ENCODE data around the gene LBHD2. TPM values are rescaled to one million over a fixed set of nuclear protein-coding genes. Genes with fewer than 3 reads are reported as not detected.
"Not testable (repeated sequence)": the region's sequence is repeated elsewhere in the genome, so short reads cannot be mapped to it uniquely, and the experiment has no call there.

Gene LBHD2
- total and polyA plus RNA-seq, 4 donors: 0.44 to 2.1 (median 1.2) TPM; not detected in 1

- Histone ChIP-seq H3K4me1 (ENCODE audit: control insufficient read depth, insufficient read depth, low read length) (peaks cover 27% of the 10 kb centered on the region), H3K27ac (ENCODE audit: low read depth, low read length) (no peak overlapping the region), H3K36me3 (ENCODE audit: control insufficient read depth, insufficient read depth, low read length) (no peaks in the 10 kb centered on the region), H3K9me3 (ENCODE audit: control insufficient read depth, insufficient read depth, low read length) (no peaks in the 10 kb centered on the region), H3K27me3 (ENCODE audit: control insufficient read depth, insufficient read depth, low read length) (peaks cover 10% of the 10 kb centered on the region), H3K4me3 (ENCODE audit: low read depth, low read length) (no peak overlapping the region)
- 50% methylated on average over 7 of the region's 10 CpGs for WGBS (ENCODE audit: insufficient coverage)
- peak in 1 of 6 donors; percentile 51 for DNase-seq (ENCODE audit: low read depth in 4 of 6, low spot score in 6 of 6)
These were observed 34.1 kb downstream of the LBHD2 start for GRCh38 chr14:103118018-103118662.

GRCh38 chr14:103118663-103119404 is 34.8 kb downstream of the LBHD2 start:
- no peak for DNase-seq (ENCODE audit: low read depth in 4 of 6, low spot score in 6 of 6)
- Histone ChIP-seq H3K27me3 (ENCODE audit: control insufficient read depth, insufficient read depth, low read length) (peaks cover 13% of the 10 kb centered on the region), H3K4me1 (ENCODE audit: control insufficient read depth, insufficient read depth, low read length) (peaks cover 34% of the 10 kb centered on the region), H3K4me3 (ENCODE audit: low read depth, low read length) (no peak overlapping the region), H3K27ac (ENCODE audit: low read depth, low read length) (no peak overlapping the region), H3K9me3 (ENCODE audit: control insufficient read depth, insufficient read depth, low read length) (no peaks in the 10 kb centered on the region), H3K36me3 (ENCODE audit: control insufficient read depth, insufficient read depth, low read length) (no peaks in the 10 kb centered on the region)
- 72% methylated on average over 7 of the region's 9 CpGs for WGBS (ENCODE audit: insufficient coverage)

DNA sequence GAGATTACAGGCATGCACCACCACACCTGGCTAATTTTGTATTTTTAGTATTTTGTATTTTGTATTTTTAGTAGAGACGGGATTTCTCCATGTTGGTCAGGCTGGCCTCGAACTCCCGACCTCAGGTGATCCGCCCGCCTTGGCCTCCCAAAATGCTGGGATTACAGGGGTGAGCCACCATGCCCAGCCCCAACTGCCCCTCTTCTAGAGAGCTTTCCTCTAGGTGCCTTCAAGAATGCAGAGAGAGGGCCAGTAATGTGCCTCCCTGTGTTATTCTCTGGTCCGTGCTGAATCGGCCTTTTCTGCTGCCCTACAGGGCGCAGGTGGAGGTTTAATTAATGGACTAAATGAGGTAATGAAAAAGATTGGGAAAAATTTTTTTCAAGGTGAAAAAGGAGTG is 35.5 kb downstream of the LBHD2 start:
- H3K4me3 ChIP-seq (ENCODE audit: low read depth, low read length); DNase-seq (ENCODE audit: low read depth in 4 of 6, low spot score in 6 of 6); H3K9me3 ChIP-seq (ENCODE audit: control insufficient read depth, insufficient read depth, low read length); H3K36me3 ChIP-seq (ENCODE audit: control insufficient read depth, insufficient read depth, low read length); H3K27ac ChIP-seq (ENCODE audit: low read depth, low read length): not testable (repeated sequence)
- WGBS (ENCODE audit: insufficient coverage): 100% methylated on average over 2 of the region's 8 CpGs
- peaks cover 41% of the 10 kb centered on the region for H3K4me1 ChIP-seq (ENCODE audit: control insufficient read depth, insufficient read depth, low read length)
- H3K27me3 ChIP-seq (ENCODE audit: control insufficient read depth, insufficient read depth, low read length): peaks cover 20% of the 10 kb centered on the region

DNA sequence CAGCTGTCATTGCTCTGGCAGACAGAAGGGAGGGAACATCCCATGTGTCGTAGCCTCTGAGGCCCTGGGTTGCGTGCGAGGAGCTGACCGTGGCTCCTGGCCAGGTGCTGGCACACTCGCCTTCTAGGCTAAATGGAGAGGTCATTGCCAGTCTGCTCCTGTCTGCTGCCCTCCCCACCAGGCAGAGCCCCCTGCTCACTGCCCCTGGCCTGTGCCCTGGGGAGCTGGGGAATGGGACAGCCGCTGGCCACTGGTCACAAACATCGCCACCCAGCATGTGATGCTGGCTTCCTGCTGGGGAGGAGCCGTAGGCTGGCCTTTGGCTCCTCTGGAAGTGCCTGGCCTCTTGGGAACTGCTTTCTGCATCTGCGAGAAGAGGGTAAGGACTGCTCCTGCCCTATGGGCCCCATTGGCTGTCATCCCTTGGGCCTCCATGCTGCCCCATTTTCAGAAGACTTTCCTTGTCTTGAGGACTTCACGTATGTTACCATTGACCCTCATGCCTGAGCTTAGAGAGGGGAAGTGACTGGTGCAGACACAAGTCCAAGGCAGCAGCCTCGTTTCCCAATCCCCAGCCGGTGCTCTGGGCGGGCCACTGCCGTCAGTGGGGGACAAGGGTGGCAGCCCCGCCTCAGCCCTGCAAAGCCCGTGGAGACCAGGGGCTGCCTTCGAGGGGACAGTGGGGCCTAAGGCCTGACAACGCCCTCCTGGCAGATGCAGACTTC is 37.3 kb downstream of the LBHD2 start:
- WGBS (ENCODE audit: insufficient coverage): 48% methylated on average over 13 of the region's 18 CpGs
- Histone ChIP-seq H3K4me1 (ENCODE audit: control insufficient read depth, insufficient read depth, low read length) (peaks cover 44% of the 10 kb centered on the region), H3K27me3 (ENCODE audit: control insufficient read depth, insufficient read depth, low read length) (peaks cover 28% of the 10 kb centered on the region), H3K36me3 (ENCODE audit: control insufficient read depth, insufficient read depth, low read length) (no peaks in the 10 kb centered on the region), H3K9me3 (ENCODE audit: control insufficient read depth, insufficient read depth, low read length) (no peaks in the 10 kb centered on the region), H3K4me3 (ENCODE audit: low read depth, low read length) (no peak overlapping the region), H3K27ac (ENCODE audit: low read depth, low read length) (no peak overlapping the region)
- no peak for DNase-seq (ENCODE audit: low read depth in 4 of 6, low spot score in 6 of 6)

DNA sequence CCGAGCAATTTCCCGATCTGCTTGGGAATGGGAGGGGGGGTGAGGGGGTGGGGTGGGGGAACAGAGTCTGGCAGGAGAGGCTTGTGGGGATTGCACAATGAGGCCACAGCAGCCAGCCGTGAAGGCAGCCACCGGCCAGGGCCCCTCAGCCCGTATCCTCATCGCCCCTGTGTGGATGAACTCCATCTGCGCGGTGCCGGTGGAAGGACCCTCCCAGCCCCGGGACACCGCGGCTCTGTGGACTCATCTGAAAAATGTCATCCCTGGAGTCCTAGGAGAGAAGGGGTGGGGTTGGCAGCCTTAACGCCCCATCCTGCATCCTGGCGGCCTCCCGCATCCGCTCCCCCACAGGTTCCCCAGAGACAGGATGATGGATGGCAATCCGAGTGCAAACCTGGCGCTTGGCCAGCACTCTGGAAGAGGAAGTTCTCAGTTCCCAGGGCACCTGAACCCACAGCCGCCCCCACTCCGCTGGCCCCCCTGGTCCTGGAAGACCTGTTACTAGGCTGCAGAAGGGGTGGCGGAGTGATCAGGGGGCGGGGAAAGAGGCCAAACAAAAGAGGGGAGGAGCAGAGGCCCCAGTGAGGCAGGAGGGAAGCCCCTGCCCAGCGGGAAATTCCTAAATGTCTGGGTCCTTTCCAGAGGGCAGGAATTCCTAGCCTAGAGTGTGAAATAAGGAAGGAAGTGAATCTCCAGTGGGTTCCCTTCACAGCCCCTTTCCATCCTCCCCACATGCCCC is 38.0 kb downstream of the LBHD2 start:
- 11% methylated on average over 17 of the region's 23 CpGs for WGBS (ENCODE audit: insufficient coverage)
- DNase-seq (ENCODE audit: low read depth in 4 of 6, low spot score in 6 of 6): peak in 2 of 6 donors; percentile 70 to 78
- Histone ChIP-seq H3K4me3 (ENCODE audit: low read depth, low read length) (no peak overlapping the region), H3K27ac (ENCODE audit: low read depth, low read length) (no peak overlapping the region), H3K27me3 (ENCODE audit: control insufficient read depth, insufficient read depth, low read length) (peaks cover 33% of the 10 kb centered on the region), H3K4me1 (ENCODE audit: control insufficient read depth, insufficient read depth, low read length) (peaks cover 49% of the 10 kb centered on the region), H3K9me3 (ENCODE audit: control insufficient read depth, insufficient read depth, low read length) (no peaks in the 10 kb centered on the region), H3K36me3 (ENCODE audit: control insufficient read depth, insufficient read depth, low read length) (no peaks in the 10 kb centered on the region)

DNA sequence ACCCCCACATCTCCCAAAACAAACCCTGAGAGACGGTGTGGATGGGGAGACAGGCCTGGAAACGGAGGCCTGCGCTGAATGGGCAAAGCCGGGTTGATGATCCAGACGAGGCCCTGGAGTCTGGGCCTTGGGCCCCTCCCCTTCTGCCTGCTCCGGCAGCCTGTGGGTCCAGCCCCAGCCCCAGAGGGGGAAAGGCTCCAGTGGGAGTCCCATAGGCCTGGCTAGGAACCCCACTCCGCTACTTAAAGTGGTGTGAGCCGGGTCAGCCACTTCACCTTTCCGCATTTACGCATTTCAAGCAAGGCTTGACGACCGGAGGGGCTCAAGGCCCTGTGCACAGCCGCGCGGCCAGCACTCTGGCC is 38.6 kb downstream of the LBHD2 start:
- Histone ChIP-seq H3K27ac (ENCODE audit: low read depth, low read length) (no peak overlapping the region), H3K4me1 (ENCODE audit: control insufficient read depth, insufficient read depth, low read length) (peaks cover 53% of the 10 kb centered on the region), H3K36me3 (ENCODE audit: control insufficient read depth, insufficient read depth, low read length) (no peaks in the 10 kb centered on the region), H3K9me3 (ENCODE audit: control insufficient read depth, insufficient read depth, low read length) (no peaks in the 10 kb centered on the region), H3K27me3 (ENCODE audit: control insufficient read depth, insufficient read depth, low read length) (peaks cover 33% of the 10 kb centered on the region), H3K4me3 (ENCODE audit: low read depth, low read length) (no peak overlapping the region)
- no peak for DNase-seq (ENCODE audit: low read depth in 4 of 6, low spot score in 6 of 6)
- WGBS (ENCODE audit: insufficient coverage): 19% methylated on average over 14 of the region's 15 CpGs

DNA sequence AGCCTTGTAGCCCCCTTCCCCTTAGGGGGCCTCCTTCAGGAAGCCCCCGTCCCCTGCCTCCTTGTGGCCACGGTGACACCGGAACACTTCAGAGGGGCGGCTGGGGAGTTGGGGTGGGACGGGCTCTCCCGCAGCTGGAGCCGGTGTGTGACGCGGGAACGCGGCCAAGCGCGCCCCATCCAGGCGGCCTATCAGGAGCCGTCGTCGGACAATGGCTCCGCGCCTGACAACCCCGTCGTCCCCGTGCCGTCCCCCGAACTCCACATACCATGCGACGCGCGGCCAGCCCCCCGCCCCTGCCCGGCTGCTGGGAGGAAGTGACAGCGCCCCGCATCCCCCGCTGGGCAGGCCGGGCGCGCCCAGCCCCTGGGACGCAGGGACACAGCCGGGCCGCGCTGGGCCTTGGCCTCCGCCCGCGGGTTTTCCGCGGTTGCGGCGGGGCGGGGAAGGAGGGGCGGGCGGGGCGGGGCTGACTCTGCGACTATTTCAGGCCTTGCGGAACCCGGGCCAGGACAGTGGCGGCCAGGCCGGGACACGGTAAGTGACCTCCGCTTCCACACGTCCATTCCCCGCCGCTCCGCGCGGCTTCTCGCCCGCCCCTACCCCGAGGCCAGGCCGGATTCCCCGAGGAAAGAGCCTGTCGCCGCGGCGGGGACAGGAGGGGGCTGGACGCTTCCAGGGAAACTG is 39.1 kb downstream of the LBHD2 start, which contains the start of gene TNFAIP2:
Gene TNFAIP2, plus strand, starts transcription at position 515 of the 687 bp plus-strand sequence. CDS start 2,997 bp downstream, outside the sequence.
- 2% methylated on average over 73 of the region's 74 CpGs for WGBS (ENCODE audit: insufficient coverage)
- no peaks in the 10 kb centered on the region for H3K36me3 ChIP-seq (ENCODE audit: control insufficient read depth, insufficient read depth, low read length)
- DNase-seq (ENCODE audit: low read depth in 4 of 6, low spot score in 6 of 6): peak in 1 of 6 donors; percentile 47
- H3K4me1 ChIP-seq (ENCODE audit: control insufficient read depth, insufficient read depth, low read length): peaks cover 57% of the 10 kb centered on the region
- no peak within 1 kb of the TSS for H3K4me3 ChIP-seq (ENCODE audit: low read depth, low read length)
- H3K27ac ChIP-seq (ENCODE audit: low read depth, low read length): no peak within 1 kb of the TSS
- peaks cover 36% of the 10 kb centered on the region for H3K27me3 ChIP-seq (ENCODE audit: control insufficient read depth, insufficient read depth, low read length)
- no peaks in the 10 kb centered on the region for H3K9me3 ChIP-seq (ENCODE audit: control insufficient read depth, insufficient read depth, low read length)

DNA sequence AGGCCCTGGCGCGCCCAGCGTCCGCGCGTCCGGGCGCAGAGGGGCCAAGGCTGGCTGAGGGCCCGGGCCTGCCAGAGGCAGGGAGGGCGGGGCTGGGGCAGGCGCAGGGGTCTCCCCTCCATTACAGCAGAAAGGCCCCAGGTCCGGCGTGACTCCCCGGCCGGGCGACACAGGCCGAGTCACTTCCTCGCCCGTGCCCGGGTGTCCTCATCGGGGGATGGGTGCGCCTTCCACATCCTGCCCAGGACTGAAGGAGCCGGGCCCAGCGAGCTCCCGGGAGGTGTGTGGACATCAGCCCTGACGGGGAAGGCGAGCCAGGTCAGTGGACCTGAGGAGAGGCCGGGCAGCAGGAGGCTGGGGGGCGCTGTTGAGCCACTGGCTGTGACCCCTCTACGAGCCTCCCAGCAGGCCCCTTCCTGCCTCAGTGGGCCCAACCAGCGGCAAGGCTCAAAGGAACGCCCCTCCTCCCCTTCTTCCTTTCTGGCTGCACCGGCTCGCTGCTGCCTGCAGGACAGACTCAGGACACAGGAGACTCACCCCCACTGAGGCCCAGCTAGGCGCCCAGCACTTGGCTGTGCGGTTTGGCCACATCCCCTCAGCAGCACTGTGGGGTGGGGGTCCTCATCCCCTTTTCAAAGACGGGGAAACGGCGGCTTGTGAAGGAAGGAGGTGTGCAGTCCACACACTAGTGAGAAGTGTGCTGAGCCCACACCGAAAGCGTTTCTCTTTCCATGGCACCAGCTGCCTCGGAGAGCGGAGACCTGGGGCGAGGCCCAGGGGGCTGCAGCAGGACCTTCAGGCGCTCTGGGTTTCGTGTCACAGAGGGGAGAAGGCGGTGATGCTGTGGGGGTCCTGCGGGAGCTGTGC is 39.9 kb downstream of the LBHD2 start:
- no peaks in the 10 kb centered on the region for H3K9me3 ChIP-seq (ENCODE audit: control insufficient read depth, insufficient read depth, low read length)
- H3K36me3 ChIP-seq (ENCODE audit: control insufficient read depth, insufficient read depth, low read length): no peaks in the 10 kb centered on the region
- 27% methylated on average over 46 of the region's 48 CpGs for WGBS (ENCODE audit: insufficient coverage)
- H3K4me3 ChIP-seq (ENCODE audit: low read depth, low read length): no peak overlapping the region
- peaks cover 36% of the 10 kb centered on the region for H3K27me3 ChIP-seq (ENCODE audit: control insufficient read depth, insufficient read depth, low read length)
- H3K27ac ChIP-seq (ENCODE audit: low read depth, low read length): no peak overlapping the region
- H3K4me1 ChIP-seq (ENCODE audit: control insufficient read depth, insufficient read depth, low read length): peaks cover 60% of the 10 kb centered on the region
- no peak for DNase-seq (ENCODE audit: low read depth in 4 of 6, low spot score in 6 of 6)

All from spinal cord (tissue), 10 donors.